A549 (cell line): ENCODE measurements around the gene DUT. TPM values are rescaled to one million over a fixed set of nuclear protein-coding genes. Genes with fewer than 3 reads are reported as not detected.

Source experiments
- ATAC-seq, 2 experiments: fragments of 200-7000 bp in 1 of 2; fragments of >200 bp in 1 of 2; cut with Nextera tagmentation in 1 of 2; cut with Tn5 transposase in 1 of 2; 3 replicates each; pipeline versions ENCODE4 v1.8.0 to v1.9.1; 2018 to 2020; ENCODE audit warnings: mild to moderate bottlenecking in 1 of 2, moderate library complexity in 1 of 2
- CTCF ChIA-PET: fragments of 300-600 bp; sonication (Branson Sonifier 250); formaldehyde crosslinking; extraction: SDS; loops from one replicate; lab custom pipeline; 2021; ENCODE audit warnings: antibody characterized with exemption, inconsistent platforms; lab: Yijun Ruan, JAX
- POLR2A ChIA-PET: fragments of 350-600 bp; formaldehyde crosslinking; extraction: SDS; loops from one replicate; lab custom pipeline; 2021; ENCODE audit warnings: antibody characterized with exemption, inconsistent platforms; lab: Yijun Ruan, JAX
- DNase-seq, 2 experiments: peaks; one replicate each; pipeline versions ENCODE4 v3.0.0 to v3.0.0-alpha.2; 2011 to 2016; ENCODE audit warnings: low read depth in 1 of 2, low spot score in 1 of 2
- FAIRE-seq: peaks from 2 replicates; lab custom pipeline; 2011; peaks lifted over from hg19 to GRCh38; lab: Jason Lieb, UNC
- H3K27ac ChIP-seq, 2 experiments: fragments of >200 bp; sonication (Bioruptor Twin); formaldehyde crosslinking; 3 replicates each; pipeline ENCODE4 v1.5.1; 2016 to 2017
- H3K4me1 ChIP-seq: fragments of >200 bp; sonication (Bioruptor Twin); formaldehyde crosslinking; 3 replicates; pipeline ENCODE4 v1.6.1; 2016
- H3K4me2 ChIP-seq: fragments of >200 bp; sonication (Bioruptor Twin); formaldehyde crosslinking; 3 replicates; pipeline ENCODE4 v1.6.1; 2016
- H3K4me3 ChIP-seq: fragments of >200 bp; sonication (Bioruptor Twin); formaldehyde crosslinking; 3 replicates; pipeline ENCODE4 v1.5.1; 2016
- H3K9me3 ChIP-seq: fragments of >200 bp; sonication (Bioruptor Twin); formaldehyde crosslinking; 3 replicates; pipeline ENCODE4 v1.6.1; 2016
- CEBPB ChIP-seq, 2 experiments: fragments of >200 bp in 1 of 2; sonication (Bioruptor Twin) in 1 of 2; formaldehyde crosslinking in 1 of 2; IDR thresholded peaks; 2 replicates each; pipeline ENCODE4 v1.6.1; 2012 to 2016
- CTCF ChIP-seq: fragments of >200 bp; sonication (Bioruptor Twin); formaldehyde crosslinking; IDR thresholded peaks from 3 replicates; pipeline ENCODE4 v1.5.1; 2016
- E2F6 ChIP-seq: IDR thresholded peaks from 2 replicates; pipeline ENCODE4 v1.6.1; 2012; ENCODE audit warnings: low read depth, borderline replicate concordance
- NPAS2 ChIP-seq: fragments of 250-450 bp; sonication (Bioruptor Pico); IDR thresholded peaks from 2 replicates; pipeline ENCODE4 v1.8.0; 2022; ENCODE audit warnings: mild to moderate bottlenecking, moderate library complexity, borderline replicate concordance
- POLR2AphosphoS2 ChIP-seq: conservative IDR thresholded peaks from 2 replicates; pipeline ENCODE4 v1.6.1; 2012; ENCODE audit warnings: low read length, improper control_type of control experiment, inconsistent platforms
- RAD21 ChIP-seq, 2 experiments: fragments of >200 bp in 1 of 2; sonication (Bioruptor Twin) in 1 of 2; formaldehyde crosslinking in 1 of 2; IDR thresholded peaks in 1 of 2; conservative IDR thresholded peaks in 1 of 2; 2 replicates in 1 of 2; 3 replicates in 1 of 2; pipeline ENCODE4 v1.6.1; 2012 to 2018; ENCODE audit warnings: inconsistent platforms in 1 of 2
- WGBS: methylation state at CpG from one replicate; pipeline ENCODE4 v1.1.6; 2017; ENCODE audit errors: missing lambda C conversion rate; 5-methylcytosine and 5-hydroxymethylcytosine counted together
- polyA plus RNA-seq, 4 experiments: library from polyadenylated mRNA; depleted of rRNA in 3 of 4; stranded (reverse); fragments of >200 nt; fragmentation: RNase III in 1 of 4; extraction: RNeasy Plus Mini Kit Qiagen cat#74134 plus additional on column Dnase treatment in 1 of 4; gene quantifications; 2 replicates in 3 of 4; 3 replicates in 1 of 4; pipeline ENCODE4 v1.2.3, GENCODE V29; 2011 to 2017
- TF ChIP-seq, protein P1 (sequence below): fragments of 450-650 bp; IDR thresholded peaks from 2 replicates; pipeline ENCODE4 v1.6.1; 2014; ENCODE audit warnings: antibody characterized with exemption

Gene DUT
- polyA plus RNA-seq, 2 of the 4 experiments (the other 2 are of a cell fraction) = 89.1 to 114 TPM

GRCh38 chr15:48333540-48333939 is 2.3 kb downstream of the DUT start (continued):
- TF ChIP-seq E2F6 (no peak), NPAS2 (CRISPR knock-in tag) (no peak), CTCF (no peak)
- TF ChIP-seq, protein P1, sequence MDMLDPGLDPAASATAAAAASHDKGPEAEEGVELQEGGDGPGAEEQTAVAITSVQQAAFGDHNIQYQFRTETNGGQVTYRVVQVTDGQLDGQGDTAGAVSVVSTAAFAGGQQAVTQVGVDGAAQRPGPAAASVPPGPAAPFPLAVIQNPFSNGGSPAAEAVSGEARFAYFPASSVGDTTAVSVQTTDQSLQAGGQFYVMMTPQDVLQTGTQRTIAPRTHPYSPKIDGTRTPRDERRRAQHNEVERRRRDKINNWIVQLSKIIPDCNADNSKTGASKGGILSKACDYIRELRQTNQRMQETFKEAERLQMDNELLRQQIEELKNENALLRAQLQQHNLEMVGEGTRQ = no peak

DNA sequence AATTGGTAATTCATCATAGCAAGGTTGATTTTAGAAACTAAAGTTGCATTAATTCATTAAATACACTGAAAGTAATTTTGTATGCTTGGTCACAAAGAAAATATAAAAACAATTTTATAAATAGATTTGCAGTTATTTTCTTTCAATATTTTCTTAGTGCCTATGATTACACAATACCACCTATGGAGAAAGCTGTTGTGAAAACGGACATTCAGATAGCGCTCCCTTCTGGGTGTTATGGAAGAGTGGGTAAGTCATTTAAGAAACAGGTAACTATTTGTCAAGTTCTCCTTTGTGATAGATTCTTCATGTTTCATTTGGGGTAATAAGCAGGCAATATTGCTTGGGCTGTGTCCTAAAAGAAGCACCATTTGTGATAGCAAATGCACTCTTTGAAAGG is 3.0 kb downstream of the DUT start:
- TF ChIP-seq CTCF = no peak
- TF ChIP-seq CEBPB (IDR thresholded peaks at IDR 0.05) = peak in 1 of 2 experiments; percentile 60; a peak in 1 of 4 replicates
- peak overlapping the region; percentile 95; the same call in 2 of the 3 replicates for H3K4me2 ChIP-seq
- no peak for FAIRE-seq
- POLR2A ChIA-PET = no interaction called here
- no peaks in the 10 kb centered on the region for H3K9me3 ChIP-seq
- H3K27ac ChIP-seq = no peak overlapping the region
- no peak for DNase-seq
- H3K4me1 ChIP-seq = peaks cover 20% of the 10 kb centered on the region; the same call in 2 of the 3 replicates
- CTCF ChIA-PET = interaction anchor here (0.8 kb wide), 1 partner anchor 23 kb away, joined by 5 read pairs; no protein-coding TSS in a partner anchor
- ATAC-seq = no peak
- WGBS = 53% methylated on average over 2 of the region's 2 CpGs
- no peak overlapping the region for H3K4me3 ChIP-seq

- H3K4me1 ChIP-seq = peaks cover 16% of the 10 kb centered on the region; the same call in 2 of the 3 replicates
These were observed 5.7 kb downstream of the DUT start for GRCh38 chr15:48336940-48337339.

More at GRCh38 chr15:48336940-48337339, 5.7 kb downstream of the DUT start:
- Histone ChIP-seq H3K4me3 (no peak overlapping the region), H3K9me3 (no peaks in the 10 kb centered on the region), H3K27ac (no peak overlapping the region)
- CTCF ChIA-PET = interaction anchor here (1.3 to 2.6 kb wide), 3 partner anchors 11 to 21 kb away, joined by 3 to 13 read pairs (median 4); no protein-coding TSS in a partner anchor
- DNase-seq (peak in 1 of 2 experiments; percentile 4), ATAC-seq (peak; percentile 50 to 55; a peak in 4 of 6 replicates)
- POLR2A ChIA-PET = no interaction called here
- 96% methylated on average over 2 of the region's 2 CpGs for WGBS
- TF ChIP-seq POLR2AphosphoS2 = no peak
- TF ChIP-seq RAD21 (conservative IDR thresholded peaks at IDR 0.05 in 1 of 2, IDR thresholded peaks at IDR 0.05 in 1 of 2) = peak in 1 of 2 experiments; percentile 24; a peak in 2 of 5 replicates
- peak; percentile 18; the same call in 1 of the 3 replicates for TF ChIP-seq CTCF
- TF ChIP-seq, all 56 proteins: peak for 2
- no peak overlapping the region for H3K4me2 ChIP-seq
- FAIRE-seq = no peak
